Measurements from ENCODE around the gene COX10.

DNA sequence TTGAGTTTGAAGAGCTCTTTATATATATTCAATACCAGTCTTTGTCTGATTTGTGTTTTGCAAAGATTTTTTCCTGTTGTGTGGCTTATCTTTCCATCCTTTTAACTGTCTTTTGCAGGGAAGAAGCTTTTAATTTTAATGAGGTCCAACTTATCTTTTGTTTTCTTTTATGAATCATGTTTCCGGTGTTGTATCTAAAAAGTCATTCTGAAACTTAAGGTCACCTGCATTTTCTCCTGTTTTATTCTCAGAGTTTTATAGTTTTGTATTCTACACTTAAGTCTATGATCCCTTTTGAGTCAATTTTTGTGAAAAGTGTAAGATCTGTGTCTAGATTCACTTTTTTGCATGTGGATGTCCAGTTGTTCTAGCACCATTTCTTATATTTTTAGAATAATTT, 24.6 kb upstream of the COX10 start:
- TF ChIP-seq, protein P1, sequence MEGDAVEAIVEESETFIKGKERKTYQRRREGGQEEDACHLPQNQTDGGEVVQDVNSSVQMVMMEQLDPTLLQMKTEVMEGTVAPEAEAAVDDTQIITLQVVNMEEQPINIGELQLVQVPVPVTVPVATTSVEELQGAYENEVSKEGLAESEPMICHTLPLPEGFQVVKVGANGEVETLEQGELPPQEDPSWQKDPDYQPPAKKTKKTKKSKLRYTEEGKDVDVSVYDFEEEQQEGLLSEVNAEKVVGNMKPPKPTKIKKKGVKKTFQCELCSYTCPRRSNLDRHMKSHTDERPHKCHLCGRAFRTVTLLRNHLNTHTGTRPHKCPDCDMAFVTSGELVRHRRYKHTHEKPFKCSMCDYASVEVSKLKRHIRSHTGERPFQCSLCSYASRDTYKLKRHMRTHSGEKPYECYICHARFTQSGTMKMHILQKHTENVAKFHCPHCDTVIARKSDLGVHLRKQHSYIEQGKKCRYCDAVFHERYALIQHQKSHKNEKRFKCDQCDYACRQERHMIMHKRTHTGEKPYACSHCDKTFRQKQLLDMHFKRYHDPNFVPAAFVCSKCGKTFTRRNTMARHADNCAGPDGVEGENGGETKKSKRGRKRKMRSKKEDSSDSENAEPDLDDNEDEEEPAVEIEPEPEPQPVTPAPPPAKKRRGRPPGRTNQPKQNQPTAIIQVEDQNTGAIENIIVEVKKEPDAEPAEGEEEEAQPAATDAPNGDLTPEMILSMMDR (IDR thresholded peaks at IDR 0.05) = no peak
- TF ChIP-seq POLR2A (IDR thresholded peaks at IDR 0.05) = no peak

Measured in body of pancreas (tissue), 4 donors.